HEK293T (cell line): ENCODE results near the gene INAFM1.
A peak's percentile ranks its signal among the peaks of the same experiment; 100 is the strongest.

Experiments used
- CTCF ChIA-PET: fragments of 350-600 bp; formaldehyde crosslinking; extraction: SDS; loops from one replicate; lab custom pipeline; 2021; ENCODE audit warnings: antibody characterized with exemption, inconsistent platforms; lab: Yijun Ruan, JAX
- POLR2A ChIA-PET: fragments of 350-600 bp; formaldehyde crosslinking; extraction: SDS; loops from one replicate; lab custom pipeline; 2020; ENCODE audit warnings: antibody characterized with exemption, inconsistent platforms; lab: Yijun Ruan, JAX
- DNase-seq: peaks from one replicate; pipeline ENCODE4 v3.0.0; 2012; ENCODE audit warnings: mixed read lengths; ENCODE audit errors: extremely low spot score
- ARNT ChIP-seq: fragments of 450-650 bp; IDR thresholded peaks from 2 replicates; pipeline ENCODE4 v1.6.1; 2017; ENCODE audit warnings: mild to moderate bottlenecking
- BHLHE40 ChIP-seq: fragments of 450-650 bp; IDR thresholded peaks from 2 replicates; pipeline ENCODE4 v1.6.1; 2016; ENCODE audit warnings: mild to moderate bottlenecking, moderate library complexity, borderline replicate concordance
- CTBP1 ChIP-seq: fragments of 450-650 bp; IDR thresholded peaks from 2 replicates; pipeline ENCODE4 v1.6.1; 2016; ENCODE audit warnings: borderline replicate concordance
- ELF4 ChIP-seq: fragments of 450-650 bp; IDR thresholded peaks from 2 replicates; pipeline ENCODE4 v1.6.1; 2017; ENCODE audit warnings: antibody characterized with exemption
- FOXA1 ChIP-seq: fragments of 450-650 bp; IDR thresholded peaks from 2 replicates; pipeline ENCODE4 v1.6.1; 2016; ENCODE audit warnings: mild to moderate bottlenecking
- FOXK2 ChIP-seq: fragments of 450-650 bp; IDR thresholded peaks from 2 replicates; pipeline ENCODE4 v1.6.1; 2016; ENCODE audit warnings: mild to moderate bottlenecking
- FOXM1 ChIP-seq: fragments of 450-650 bp; IDR thresholded peaks from 2 replicates; pipeline ENCODE4 v1.6.1; 2017; ENCODE audit warnings: mild to moderate bottlenecking, borderline replicate concordance
- HDGF ChIP-seq: fragments of 450-650 bp; IDR thresholded peaks from 2 replicates; pipeline ENCODE4 v1.6.1; 2017; ENCODE audit warnings: antibody characterized with exemption, borderline replicate concordance
- L3MBTL2 ChIP-seq: fragments of 450-650 bp; conservative IDR thresholded peaks from 2 replicates; pipeline ENCODE4 v1.6.1; 2016; ENCODE audit warnings: mild to moderate bottlenecking
- LEF1 ChIP-seq: fragments of 450-650 bp; IDR thresholded peaks from 2 replicates; pipeline ENCODE4 v1.6.1; 2017; ENCODE audit warnings: mild to moderate bottlenecking, borderline replicate concordance
- NFRKB ChIP-seq: fragments of 450-650 bp; IDR thresholded peaks from 2 replicates; pipeline ENCODE4 v1.6.1; 2016; ENCODE audit warnings: mild to moderate bottlenecking, moderate library complexity
- SP1 ChIP-seq: fragments of 450-650 bp; IDR thresholded peaks from 2 replicates; pipeline ENCODE4 v1.6.1; 2017
- SUZ12 ChIP-seq: fragments of 450-650 bp; IDR thresholded peaks from 2 replicates; pipeline ENCODE4 v1.6.1; 2016; ENCODE audit warnings: mild to moderate bottlenecking
- TARDBP ChIP-seq: fragments of 450-650 bp; IDR thresholded peaks from 2 replicates; pipeline ENCODE4 v1.6.1; 2016
- ZNF384 ChIP-seq: fragments of 450-650 bp; IDR thresholded peaks from 2 replicates; pipeline ENCODE4 v1.6.1; 2016
- TF ChIP-seq, protein P1 (sequence below): fragments of 450-650 bp; IDR thresholded peaks from 2 replicates; pipeline ENCODE4 v1.6.1; 2016

INAFM1 gene

DNA sequence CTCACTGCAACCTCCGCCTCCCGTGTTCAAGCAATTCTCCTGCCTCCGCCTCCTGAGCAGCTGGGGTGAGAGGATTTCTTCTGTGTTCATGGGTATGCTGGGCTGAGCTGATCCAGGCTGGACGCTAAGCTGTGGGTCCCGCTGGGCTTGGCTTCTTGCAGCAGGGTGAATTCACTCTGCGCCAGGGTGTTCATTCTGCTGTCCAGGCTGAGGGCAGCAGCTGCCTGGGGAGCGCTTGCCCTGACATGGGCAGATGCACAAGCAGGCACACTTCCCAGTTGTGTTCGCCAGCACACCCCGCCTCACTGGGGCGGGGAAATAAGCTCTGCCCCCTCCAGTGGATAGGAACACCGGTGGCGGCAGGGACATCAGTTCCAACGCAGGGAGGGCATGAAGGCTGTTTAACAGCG lies 7.3 kb upstream of the INAFM1 start:
- CTCF ChIA-PET: interaction anchor here (0.7 kb wide), 1 partner anchor 124 kb away, joined by 3 read pairs; no protein-coding TSS in a partner anchor
- no peak for DNase-seq
- POLR2A ChIA-PET: interaction anchor here (1.1 to 2.2 kb wide), 2 partner anchors 11 to 81 kb away, joined by 5 to 8 read pairs; partner anchors contain the start of genes CCDC9 and DHX34
- TF ChIP-seq ARNT: no peak
- no peak for TF ChIP-seq SUZ12
- TF ChIP-seq LEF1: no peak
- TF ChIP-seq TARDBP: no peak
- no peak for TF ChIP-seq L3MBTL2
- TF ChIP-seq SP1: no peak
- no peak for TF ChIP-seq HDGF
- no peak for TF ChIP-seq CTBP1
- no peak for TF ChIP-seq FOXM1
- no peak for TF ChIP-seq FOXK2
- TF ChIP-seq FOXA1: no peak
- no peak for TF ChIP-seq ZNF384
- no peak for TF ChIP-seq NFRKB
- no peak for TF ChIP-seq BHLHE40
- TF ChIP-seq, protein P1, sequence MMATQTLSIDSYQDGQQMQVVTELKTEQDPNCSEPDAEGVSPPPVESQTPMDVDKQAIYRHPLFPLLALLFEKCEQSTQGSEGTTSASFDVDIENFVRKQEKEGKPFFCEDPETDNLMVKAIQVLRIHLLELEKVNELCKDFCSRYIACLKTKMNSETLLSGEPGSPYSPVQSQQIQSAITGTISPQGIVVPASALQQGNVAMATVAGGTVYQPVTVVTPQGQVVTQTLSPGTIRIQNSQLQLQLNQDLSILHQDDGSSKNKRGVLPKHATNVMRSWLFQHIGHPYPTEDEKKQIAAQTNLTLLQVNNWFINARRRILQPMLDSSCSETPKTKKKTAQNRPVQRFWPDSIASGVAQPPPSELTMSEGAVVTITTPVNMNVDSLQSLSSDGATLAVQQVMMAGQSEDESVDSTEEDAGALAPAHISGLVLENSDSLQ: no peak
- TF ChIP-seq ELF4: no peak

DNA sequence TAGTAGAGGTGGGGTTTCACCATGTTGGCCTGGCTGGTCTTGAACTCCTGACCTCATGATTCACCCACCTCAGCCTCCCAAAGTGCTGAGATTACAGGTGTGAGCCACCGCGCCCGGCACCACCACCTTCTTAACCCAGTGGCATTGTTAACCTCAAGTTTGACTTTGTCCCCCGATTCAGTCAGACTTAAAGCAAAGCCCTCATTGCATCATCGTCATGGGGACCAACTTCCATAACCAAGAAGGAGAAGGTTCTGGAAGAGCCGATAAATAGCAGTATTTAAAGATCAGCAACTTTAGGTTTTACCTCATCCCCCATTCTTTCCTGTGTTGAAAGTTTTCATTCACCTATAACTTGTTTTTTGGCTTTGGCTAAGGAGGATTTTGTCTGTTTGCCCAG lies 6.7 kb upstream of the INAFM1 start:
- TF ChIP-seq SUZ12 (no peak), BHLHE40 (no peak), HDGF (no peak), LEF1 (no peak), ZNF384 (no peak), NFRKB (no peak)
- CTCF ChIA-PET: no interaction called here
- POLR2A ChIA-PET: interaction anchor here (1.1 to 2.2 kb wide), 2 partner anchors 11 to 81 kb away, joined by 5 to 8 read pairs; partner anchors contain the start of genes CCDC9 and DHX34
- DNase-seq: no peak

DNA sequence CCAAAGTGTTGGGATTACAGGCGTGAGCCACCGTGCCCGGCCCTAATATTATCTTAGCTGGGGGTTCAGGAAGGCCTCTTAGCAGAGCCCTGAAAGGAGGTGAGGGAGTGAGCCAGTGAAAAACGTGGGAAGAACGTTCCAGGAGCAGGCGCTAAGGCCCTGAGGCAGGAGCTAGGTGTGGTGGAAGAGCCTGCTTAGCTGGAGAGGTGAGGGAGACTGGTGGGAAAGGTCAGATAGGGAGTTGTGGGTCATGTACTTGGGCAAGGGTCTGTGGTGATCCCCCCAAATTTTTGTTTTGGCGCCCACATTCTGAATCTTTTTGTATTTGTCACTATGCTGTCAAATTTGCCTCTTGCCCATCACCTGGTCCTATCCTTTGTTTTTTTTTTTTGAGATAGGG lies 5.1 kb upstream of the INAFM1 start:
- TF ChIP-seq BHLHE40: no peak
- TF ChIP-seq ZNF384: no peak
- TF ChIP-seq SUZ12: no peak
- TF ChIP-seq L3MBTL2: no peak
- TF ChIP-seq SP1: no peak
- TF ChIP-seq HDGF: no peak
- TF ChIP-seq FOXM1: no peak
- no peak for TF ChIP-seq LEF1
- DNase-seq: no peak
- ChIA-PET POLR2A (interaction anchor here (2.2 kb wide), 1 partner anchor 13 kb away, joined by 8 read pairs; the partner anchor contains the start of gene CCDC9), CTCF (interaction anchor here (1.1 kb wide), 1 partner anchor 8 kb away, joined by 3 read pairs; no protein-coding TSS in a partner anchor)

DNA sequence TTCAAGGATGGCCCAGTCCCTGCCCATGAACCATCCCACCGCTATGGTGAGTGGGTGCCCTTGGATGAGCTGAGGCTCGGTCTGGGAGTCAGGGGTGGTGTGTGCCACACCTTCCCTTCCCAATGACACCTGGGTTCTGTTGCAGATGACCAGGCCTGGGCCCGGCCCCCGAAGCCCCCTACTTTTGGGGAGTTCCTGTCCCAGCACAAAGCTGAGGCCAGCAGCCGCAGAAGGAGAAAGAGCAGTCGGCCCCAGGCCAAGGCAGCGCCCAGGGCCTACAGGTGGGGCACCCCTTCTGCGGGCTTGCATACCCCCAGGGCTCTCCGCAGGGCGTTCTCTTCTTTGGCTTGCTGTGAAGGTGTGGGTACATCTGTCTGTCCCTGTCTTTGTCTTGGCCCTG lies 4.3 kb upstream of the INAFM1 start:
- POLR2A ChIA-PET: no interaction called here

DNA sequence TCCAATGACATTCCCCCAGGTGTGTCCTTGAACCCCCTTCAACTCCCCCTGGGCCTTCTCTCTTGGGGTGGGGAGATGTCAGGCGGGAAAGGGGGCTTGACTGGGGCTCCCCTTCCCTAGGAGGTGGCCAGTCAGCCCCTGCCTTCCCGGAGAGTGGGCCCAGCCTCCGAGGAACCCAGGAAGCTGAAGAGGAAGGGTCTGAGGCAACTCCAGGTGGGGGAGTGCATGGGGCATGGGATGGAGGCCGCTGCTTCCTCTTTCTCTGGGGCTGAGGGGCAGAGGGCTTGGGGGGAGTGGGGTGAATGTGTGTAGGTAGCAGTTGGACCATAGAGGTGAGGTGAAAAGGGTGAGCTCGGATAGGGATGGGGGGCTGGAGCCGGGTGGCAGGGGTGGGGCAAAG lies 2.7 kb upstream of the INAFM1 start:
- DNase-seq: no peak
- ChIA-PET CTCF (interaction anchor here (1.2 kb wide), 1 partner anchor 15 kb away, joined by 4 read pairs; no protein-coding TSS in a partner anchor), POLR2A (interaction anchor here (0.8 to 1.7 kb wide), 2 partner anchors 16 to 28 kb away, joined by 3 to 9 read pairs; partner anchors contain the start of gene CCDC9)
- TF ChIP-seq SUZ12: no peak
- TF ChIP-seq SP1: no peak
- TF ChIP-seq, protein P1: no peak
- TF ChIP-seq TARDBP: no peak
- TF ChIP-seq BHLHE40: no peak
- no peak for TF ChIP-seq FOXK2
- TF ChIP-seq FOXA1: no peak
- no peak for TF ChIP-seq CTBP1
- no peak for TF ChIP-seq ZNF384
- no peak for TF ChIP-seq LEF1
- TF ChIP-seq ARNT: no peak
- no peak for TF ChIP-seq FOXM1
- TF ChIP-seq NFRKB: no peak
- no peak for TF ChIP-seq L3MBTL2
- TF ChIP-seq ELF4: no peak
- TF ChIP-seq HDGF: no peak

More for the DNA sequence above, 4.3 kb upstream of the INAFM1 start:
- no peak for DNase-seq
- no peak for TF ChIP-seq L3MBTL2
- TF ChIP-seq SUZ12: no peak
- TF ChIP-seq HDGF: no peak
- TF ChIP-seq, protein P1: no peak
- CTCF ChIA-PET: no interaction called here

DNA sequence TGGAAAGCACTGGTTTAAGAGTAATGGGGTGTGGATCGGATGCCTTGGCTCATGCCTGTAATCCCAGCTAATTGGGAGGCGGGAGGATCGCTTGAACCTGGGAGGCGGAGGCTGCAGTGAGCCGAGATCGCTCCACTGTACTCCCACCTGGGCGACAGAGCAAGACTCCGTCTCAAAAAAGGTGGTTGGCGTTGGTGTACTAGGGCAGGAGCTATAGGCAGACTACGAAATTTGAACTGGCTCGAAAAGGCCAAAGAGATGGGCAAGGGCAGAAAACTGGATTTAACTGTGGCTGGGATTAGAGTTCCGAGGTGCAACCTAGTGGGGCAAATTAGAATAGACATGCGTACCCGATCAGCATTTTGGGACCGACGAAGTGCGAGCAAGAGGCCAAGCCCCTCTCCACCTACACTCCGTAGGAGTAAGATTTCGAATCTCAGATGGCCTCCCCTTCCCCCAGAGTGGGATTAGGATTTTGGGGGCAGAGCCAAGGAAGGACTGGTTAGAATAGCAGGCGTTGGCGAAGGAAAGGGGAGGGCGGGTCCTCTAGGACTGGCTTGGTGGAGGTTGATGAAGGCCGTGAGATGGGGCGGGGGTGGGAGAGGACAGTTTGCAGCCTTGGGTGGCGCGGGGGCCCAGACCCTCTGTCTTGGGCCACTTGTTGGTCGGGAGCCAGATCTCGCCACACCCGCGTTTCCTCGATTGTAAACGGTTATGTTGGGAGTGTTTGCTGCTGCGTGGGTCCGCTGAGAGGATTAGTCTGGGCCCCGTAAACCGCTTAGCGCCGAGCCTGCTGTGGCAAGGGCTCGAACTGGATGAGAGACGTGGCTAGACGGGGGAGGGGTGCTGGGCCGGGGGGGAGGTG lies 2.0 kb upstream of the INAFM1 start:
- POLR2A ChIA-PET: interaction anchor here (0.8 to 1.7 kb wide), 2 partner anchors 16 to 29 kb away, joined by 3 to 9 read pairs; partner anchors contain the start of gene CCDC9
- no peak for TF ChIP-seq ELF4
- TF ChIP-seq FOXM1: no peak
- TF ChIP-seq FOXA1: no peak
- TF ChIP-seq SUZ12: no peak
- TF ChIP-seq BHLHE40: no peak
- no peak for TF ChIP-seq NFRKB
- no peak for TF ChIP-seq LEF1
- TF ChIP-seq HDGF: no peak
- no peak for TF ChIP-seq SP1
- TF ChIP-seq FOXK2: no peak
- TF ChIP-seq, protein P1: no peak
- no peak for TF ChIP-seq ARNT
- no peak for TF ChIP-seq ZNF384
- DNase-seq: peak; percentile 34
- CTCF ChIA-PET: interaction anchor here (1.2 kb wide), 1 partner anchor 15 kb away, joined by 4 read pairs; no protein-coding TSS in a partner anchor
